H9 (cell line): ENCODE data around the gene CLN3. TPM values are rescaled to one million over a fixed set of nuclear protein-coding genes. Genes with fewer than 3 reads are reported as not detected.
A peak's percentile ranks its signal among the peaks of the same experiment; 100 is the strongest.
"Not testable (repeated sequence)": the region's sequence is repeated elsewhere in the genome, so short reads cannot be mapped to it uniquely, and the experiment has no call there.

Experiments used
- DNase-seq: peaks from one replicate; pipeline ENCODE4 v3.0.0-alpha.2; 2017
- H2AFZ ChIP-seq: one replicate; pipeline ENCODE4 v1.6.1; 2013; ENCODE audit warnings: mild to moderate bottlenecking, low read length, control low read depth, moderate library complexity
- H2AK5ac ChIP-seq: 2 replicates; pipeline ENCODE4 v1.6.1; 2013; ENCODE audit warnings: low read length, control low read depth, mixed read lengths; ENCODE audit not compliant: insufficient read length
- H2BK120ac ChIP-seq: one replicate; pipeline ENCODE4 v1.6.1; 2013; ENCODE audit warnings: low read depth, mild to moderate bottlenecking, low read length, control low read depth, inconsistent platforms; ENCODE audit not compliant: poor library complexity, severe bottlenecking
- H2BK12ac ChIP-seq: 2 replicates; pipeline ENCODE4 v1.6.1; 2013; ENCODE audit warnings: low read length, control low read depth, mixed read lengths, low read depth; ENCODE audit not compliant: insufficient read length
- H2BK15ac ChIP-seq: 2 replicates; pipeline ENCODE4 v1.6.1; 2013; ENCODE audit warnings: low read depth, low read length, control low read depth
- H2BK20ac ChIP-seq: one replicate; pipeline ENCODE4 v1.6.1; 2013; ENCODE audit warnings: low read depth, mild to moderate bottlenecking, low read length, control low read depth, inconsistent platforms; ENCODE audit not compliant: poor library complexity, severe bottlenecking
- H2BK5ac ChIP-seq: 2 replicates; pipeline ENCODE4 v1.6.1; 2013; ENCODE audit warnings: low read length, control low read depth, mixed read lengths; ENCODE audit not compliant: insufficient read length
- H3K14ac ChIP-seq: 2 replicates; pipeline ENCODE4 v1.6.1; 2013; ENCODE audit warnings: low read length, control low read depth; ENCODE audit not compliant: insufficient read depth
- H3K18ac ChIP-seq: 2 replicates; pipeline ENCODE4 v1.6.1; 2013; ENCODE audit warnings: low read depth, mild to moderate bottlenecking, mixed read lengths, low read length, control low read depth; ENCODE audit not compliant: insufficient read length
- H3K23ac ChIP-seq: 2 replicates; pipeline ENCODE4 v1.6.1; 2013; ENCODE audit warnings: low read length, control low read depth, mixed read lengths, low read depth; ENCODE audit not compliant: insufficient read length
- H3K23me2 ChIP-seq: 2 replicates; pipeline ENCODE4 v1.6.1; 2013; ENCODE audit warnings: low read depth, mild to moderate bottlenecking, mixed read lengths, low read length, control low read depth; ENCODE audit not compliant: insufficient read length, poor library complexity, severe bottlenecking
- H3K27ac ChIP-seq: 2 replicates; pipeline ENCODE4 v1.5.1; 2013; ENCODE audit warnings: low read length, control low read depth, mixed read lengths, low read depth; ENCODE audit not compliant: insufficient read length
- H3K27me3 ChIP-seq: 2 replicates; pipeline ENCODE4 v1.6.1; 2013; ENCODE audit warnings: low read length, control low read depth, inconsistent platforms; ENCODE audit not compliant: insufficient read depth
- H3K4ac ChIP-seq: 2 replicates; pipeline ENCODE4 v1.6.1; 2013; ENCODE audit warnings: low read depth, mild to moderate bottlenecking, control low read depth, inconsistent platforms, low read length, moderate library complexity
- H3K4me1 ChIP-seq: 2 replicates; pipeline ENCODE4 v1.6.1; 2013; ENCODE audit warnings: low read length, control low read depth, inconsistent platforms; ENCODE audit not compliant: insufficient read depth
- H3K4me2 ChIP-seq: 2 replicates; pipeline ENCODE4 v1.6.1; 2013; ENCODE audit warnings: low read length, control low read depth, mixed read lengths; ENCODE audit not compliant: insufficient read length, insufficient read depth
- H3K56ac ChIP-seq: 2 replicates; pipeline ENCODE4 v1.6.1; 2013; ENCODE audit warnings: low read depth, mild to moderate bottlenecking, mixed read lengths, low read length, control low read depth; ENCODE audit not compliant: insufficient read length
- H3K79me1 ChIP-seq: 2 replicates; pipeline ENCODE4 v1.6.1; 2013; ENCODE audit warnings: low read depth, mild to moderate bottlenecking, moderate library complexity, low read length, control low read depth, inconsistent platforms; ENCODE audit not compliant: insufficient read depth, poor library complexity, severe bottlenecking
- H3K79me2 ChIP-seq: 2 replicates; pipeline ENCODE4 v1.6.1; 2013; ENCODE audit warnings: low read length, control low read depth, inconsistent platforms; ENCODE audit not compliant: insufficient read depth
- H3K9ac ChIP-seq: 2 replicates; pipeline ENCODE4 v1.6.1; 2013; ENCODE audit warnings: low read length, control low read depth, mixed read lengths; ENCODE audit not compliant: insufficient read length; ENCODE audit errors: extremely low read depth
- H3K9me3 ChIP-seq: one replicate; pipeline ENCODE4 v1.6.1; 2013; ENCODE audit warnings: low read depth, low read length, inconsistent platforms; ENCODE audit not compliant: control insufficient read depth
- H3T11ph ChIP-seq: one replicate; pipeline ENCODE4 v1.6.1; 2013; ENCODE audit warnings: mild to moderate bottlenecking, low read length, control low read depth, inconsistent platforms
- H4K20me1 ChIP-seq: one replicate; pipeline ENCODE4 v1.6.1; 2013; ENCODE audit not compliant: control insufficient read depth, insufficient read length, insufficient read depth
- H4K5ac ChIP-seq: 2 replicates; pipeline ENCODE4 v1.6.1; 2013; ENCODE audit warnings: low read depth, mild to moderate bottlenecking, mixed read lengths, low read length, control low read depth; ENCODE audit not compliant: insufficient read length
- H4K8ac ChIP-seq: replicated peaks from 2 replicates; pipeline ENCODE4 v1.6.1; 2013; ENCODE audit warnings: low read length, control low read depth, mixed read lengths, low read depth; ENCODE audit not compliant: insufficient read length
- H4K91ac ChIP-seq: 2 replicates; pipeline ENCODE4 v1.6.1; 2013; ENCODE audit warnings: low read depth, mild to moderate bottlenecking, moderate library complexity, mixed read lengths, low read length, control low read depth; ENCODE audit not compliant: insufficient read length
- H3K27ac Mint-ChIP-seq, 3 experiments: 2 replicates in 2 of 3; 3 replicates in 1 of 3; pipeline ENCODE4 v1.8.0; 2020 to 2021; ENCODE audit warnings: mixed read lengths in 3 of 3, mild to moderate bottlenecking in 1 of 3, moderate library complexity in 1 of 3
- H3K27me3 Mint-ChIP-seq: 2 replicates; pipeline ENCODE4 v1.8.0; 2021; ENCODE audit warnings: low read depth, mild to moderate bottlenecking, moderate library complexity, mixed read lengths
- H3K36me3 Mint-ChIP-seq, 3 experiments: 2 replicates in 2 of 3; 3 replicates in 1 of 3; pipeline ENCODE4 v1.8.0; 2020 to 2021; ENCODE audit warnings: low read depth in 3 of 3, mixed read lengths in 3 of 3; ENCODE audit not compliant: insufficient read depth in 1 of 3
- H3K4me1 Mint-ChIP-seq, 2 experiments: 2 replicates each; pipeline ENCODE4 v1.8.0; 2020; ENCODE audit warnings: mixed read lengths in 2 of 2
- H3K4me3 Mint-ChIP-seq, 2 experiments: 2 replicates in 1 of 2; 3 replicates in 1 of 2; pipeline ENCODE4 v1.8.0; 2020 to 2021; ENCODE audit warnings: mild to moderate bottlenecking in 2 of 2, mixed read lengths in 2 of 2, moderate library complexity in 1 of 2
- H3K9me3 Mint-ChIP-seq, 2 experiments: 2 replicates in 1 of 2; 3 replicates in 1 of 2; pipeline ENCODE4 v1.8.0; 2020; ENCODE audit warnings: mild to moderate bottlenecking in 2 of 2, mixed read lengths in 2 of 2, moderate library complexity in 1 of 2
- WGBS: extraction: QIAGEN DNeasy Blood & Tissue Kit; methylation state at CpG from one replicate; pipeline ENCODE4 v1.1.7; 2013; ENCODE audit warnings: missing lambda C conversion rate, low lambda C conversion rate, mixed read lengths; ENCODE audit not compliant: insufficient read length; ENCODE audit errors: extremely low coverage; 5-methylcytosine and 5-hydroxymethylcytosine counted together
- total RNA-seq: library from RNA; stranded (reverse); gene quantifications from 2 replicates; pipeline ENCODE4 v1.2.1, GENCODE V29; 2021

The CLN3 gene
- total RNA-seq, 1 experiment from 2014 or later, result 21.4 TPM

- not testable (repeated sequence) for H3K27me3 ChIP-seq, H4K8ac ChIP-seq, H3K9ac ChIP-seq, H3T11ph ChIP-seq, H3K14ac ChIP-seq, H3K4me2 ChIP-seq, H3K9me3 ChIP-seq, H3K4me3 Mint-ChIP-seq, H4K91ac ChIP-seq, H2BK12ac ChIP-seq, H3K18ac ChIP-seq, H3K4ac ChIP-seq, H2BK20ac ChIP-seq, H3K79me2 ChIP-seq, H3K56ac ChIP-seq, H2BK15ac ChIP-seq, H4K5ac ChIP-seq, H3K79me1 ChIP-seq, H2BK5ac ChIP-seq, H3K27ac Mint-ChIP-seq, H3K9me3 Mint-ChIP-seq, H4K20me1 ChIP-seq, H2BK120ac ChIP-seq, DNase-seq, H2AFZ ChIP-seq, H3K27me3 Mint-ChIP-seq, H3K36me3 Mint-ChIP-seq, H3K4me1 Mint-ChIP-seq, H3K4me1 ChIP-seq, H3K23me2 ChIP-seq, H3K27ac ChIP-seq, H2AK5ac ChIP-seq, H3K23ac ChIP-seq
- no CpG with 5 or more reads among the region's 6 CpGs for WGBS
Observed at GRCh38 chr16:28438899-28439298, 53.0 kb downstream of the CLN3 start.

- not testable (repeated sequence) for H4K20me1 ChIP-seq, H3K27me3 ChIP-seq, H2BK12ac ChIP-seq, H3K79me1 ChIP-seq, H3K36me3 Mint-ChIP-seq, H3K9me3 Mint-ChIP-seq, H3K14ac ChIP-seq, H2AK5ac ChIP-seq, H3K9me3 ChIP-seq, H2AFZ ChIP-seq, H2BK5ac ChIP-seq, H3K27ac ChIP-seq, H3K23me2 ChIP-seq, H3K18ac ChIP-seq, H4K5ac ChIP-seq, H2BK20ac ChIP-seq, H2BK15ac ChIP-seq, H3K4me2 ChIP-seq, H3T11ph ChIP-seq, H4K91ac ChIP-seq, H3K27ac Mint-ChIP-seq, H3K56ac ChIP-seq, H3K9ac ChIP-seq, H2BK120ac ChIP-seq, H3K4me1 Mint-ChIP-seq, H3K23ac ChIP-seq, H3K27me3 Mint-ChIP-seq, H3K4me1 ChIP-seq, H4K8ac ChIP-seq, H3K4me3 Mint-ChIP-seq, H3K79me2 ChIP-seq, H3K4ac ChIP-seq
- WGBS, result no CpG with 5 or more reads among the region's 29 CpGs
- peak; percentile 5 for DNase-seq
Observed at GRCh38 chr16:28435340-28435739, 56.5 kb downstream of the CLN3 start.

Other genes starting within 250 kb of the CLN3 start
- gene SBK1, start 199.5 kb downstream of the CLN3 start, total RNA-seq, result 65.5 and 69.7 TPM in 2 replicates
- gene NPIPB6, start 128.6 kb downstream of the CLN3 start, total RNA-seq, result 2.0 and 5.2 TPM in 2 replicates
- 102 and 105 TPM in 2 replicates for gene EIF3CL, start 88.2 kb downstream of the CLN3 start, total RNA-seq
- gene NPIPB7, start 19.7 kb downstream of the CLN3 start, total RNA-seq, result 0.20 TPM in 1 of 2 replicates, not detected in the other
- gene APOBR, start 2.6 kb upstream of the CLN3 start, total RNA-seq, result not detected in 2 replicates
- gene IL27, start 14.8 kb upstream of the CLN3 start, total RNA-seq, result not detected in 2 replicates
- 0.15 and 0.35 TPM in 2 replicates for gene NUPR1, start 46.9 kb upstream of the CLN3 start, total RNA-seq
- 24.5 and 24.8 TPM in 2 replicates for gene SGF29, start 61.8 kb upstream of the CLN3 start, total RNA-seq
- 0.35 and 0.66 TPM in 2 replicates for gene SULT1A2, start 105.0 kb upstream of the CLN3 start, total RNA-seq
- gene SULT1A1, start 118.0 kb upstream of the CLN3 start, total RNA-seq, result 4.8 and 5.0 TPM in 2 replicates
- gene NPIPB8, start 146.0 kb upstream of the CLN3 start, total RNA-seq, result not detected in 2 replicates
- gene EIF3C, start 219.4 kb upstream of the CLN3 start, total RNA-seq, result 990 and 1,003 TPM in 2 replicates